ENCODE data around the gene COMT. TPM values are rescaled to one million over a fixed set of nuclear protein-coding genes. Genes with fewer than 3 reads are reported as not detected.

Gene COMT
- total and polyA plus RNA-seq, 9 of the 15 experiments (the other 6 are each of a cell fraction or from before 2014, with no cell fraction given): 12.5 to 351 (median 155) TPM

DNA sequence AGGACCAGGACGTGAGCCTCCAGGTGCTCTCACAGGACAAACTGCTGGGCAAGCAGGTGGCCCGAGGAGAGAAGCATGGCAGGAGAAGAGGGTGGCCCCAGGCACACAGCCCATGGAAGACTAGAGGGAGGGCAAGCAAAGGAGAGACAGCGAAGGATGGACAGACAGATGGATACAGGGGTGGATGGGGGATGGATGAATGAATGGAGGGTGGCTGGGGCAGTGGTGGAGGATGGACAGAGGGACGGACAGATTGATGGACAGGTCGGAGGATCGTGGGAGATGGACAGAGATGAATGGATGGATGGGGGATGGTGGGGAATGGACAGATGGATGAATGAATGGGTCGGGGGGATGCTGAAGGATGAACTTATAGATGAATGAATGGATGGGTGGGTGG is 52.4 kb downstream of the COMT start (continued):
- TF ChIP-seq ZBTB7A (IDR thresholded peaks at IDR 0.05; ENCODE audit: borderline replicate concordance, control insufficient read depth, low read depth, low read length) (no peak), HOXB6 (CRISPR knock-in tag; IDR thresholded peaks at IDR 0.05; ENCODE audit: borderline replicate concordance) (peak; percentile 32; the same call in 1 of the 2 replicates), RBM17 (IDR thresholded peaks at IDR 0.05; ENCODE audit: borderline replicate concordance, low read depth, low read length) (no peak), MBD2 (IDR thresholded peaks at IDR 0.05; ENCODE audit: borderline replicate concordance, low read depth) (no peak), ZNF696 (CRISPR knock-in tag; conservative IDR thresholded peaks at IDR 0.05) (no peak), POLR3G (IDR thresholded peaks at IDR 0.05; ENCODE audit: extremely low read depth, insufficient read length, insufficient replicate concordance) (no peak), SUPT5H (IDR thresholded peaks at IDR 0.05) (0 out of 2 replicates have a peak, but pooled peaks have one; percentile 30)
- TF ChIP-seq, protein P1, sequence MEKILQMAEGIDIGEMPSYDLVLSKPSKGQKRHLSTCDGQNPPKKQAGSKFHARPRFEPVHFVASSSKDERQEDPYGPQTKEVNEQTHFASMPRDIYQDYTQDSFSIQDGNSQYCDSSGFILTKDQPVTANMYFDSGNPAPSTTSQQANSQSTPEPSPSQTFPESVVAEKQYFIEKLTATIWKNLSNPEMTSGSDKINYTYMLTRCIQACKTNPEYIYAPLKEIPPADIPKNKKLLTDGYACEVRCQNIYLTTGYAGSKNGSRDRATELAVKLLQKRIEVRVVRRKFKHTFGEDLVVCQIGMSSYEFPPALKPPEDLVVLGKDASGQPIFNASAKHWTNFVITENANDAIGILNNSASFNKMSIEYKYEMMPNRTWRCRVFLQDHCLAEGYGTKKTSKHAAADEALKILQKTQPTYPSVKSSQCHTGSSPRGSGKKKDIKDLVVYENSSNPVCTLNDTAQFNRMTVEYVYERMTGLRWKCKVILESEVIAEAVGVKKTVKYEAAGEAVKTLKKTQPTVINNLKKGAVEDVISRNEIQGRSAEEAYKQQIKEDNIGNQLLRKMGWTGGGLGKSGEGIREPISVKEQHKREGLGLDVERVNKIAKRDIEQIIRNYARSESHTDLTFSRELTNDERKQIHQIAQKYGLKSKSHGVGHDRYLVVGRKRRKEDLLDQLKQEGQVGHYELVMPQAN (IDR thresholded peaks at IDR 0.05; ENCODE audit: borderline replicate concordance): 0 out of 2 replicates have a peak, but pooled peaks have one; percentile 50
- TF ChIP-seq, protein P2, sequence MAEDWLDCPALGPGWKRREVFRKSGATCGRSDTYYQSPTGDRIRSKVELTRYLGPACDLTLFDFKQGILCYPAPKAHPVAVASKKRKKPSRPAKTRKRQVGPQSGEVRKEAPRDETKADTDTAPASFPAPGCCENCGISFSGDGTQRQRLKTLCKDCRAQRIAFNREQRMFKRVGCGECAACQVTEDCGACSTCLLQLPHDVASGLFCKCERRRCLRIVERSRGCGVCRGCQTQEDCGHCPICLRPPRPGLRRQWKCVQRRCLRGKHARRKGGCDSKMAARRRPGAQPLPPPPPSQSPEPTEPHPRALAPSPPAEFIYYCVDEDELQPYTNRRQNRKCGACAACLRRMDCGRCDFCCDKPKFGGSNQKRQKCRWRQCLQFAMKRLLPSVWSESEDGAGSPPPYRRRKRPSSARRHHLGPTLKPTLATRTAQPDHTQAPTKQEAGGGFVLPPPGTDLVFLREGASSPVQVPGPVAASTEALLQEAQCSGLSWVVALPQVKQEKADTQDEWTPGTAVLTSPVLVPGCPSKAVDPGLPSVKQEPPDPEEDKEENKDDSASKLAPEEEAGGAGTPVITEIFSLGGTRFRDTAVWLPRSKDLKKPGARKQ (CRISPR knock-in tag; IDR thresholded peaks at IDR 0.05): no peak
- TF ChIP-seq, protein P3, sequence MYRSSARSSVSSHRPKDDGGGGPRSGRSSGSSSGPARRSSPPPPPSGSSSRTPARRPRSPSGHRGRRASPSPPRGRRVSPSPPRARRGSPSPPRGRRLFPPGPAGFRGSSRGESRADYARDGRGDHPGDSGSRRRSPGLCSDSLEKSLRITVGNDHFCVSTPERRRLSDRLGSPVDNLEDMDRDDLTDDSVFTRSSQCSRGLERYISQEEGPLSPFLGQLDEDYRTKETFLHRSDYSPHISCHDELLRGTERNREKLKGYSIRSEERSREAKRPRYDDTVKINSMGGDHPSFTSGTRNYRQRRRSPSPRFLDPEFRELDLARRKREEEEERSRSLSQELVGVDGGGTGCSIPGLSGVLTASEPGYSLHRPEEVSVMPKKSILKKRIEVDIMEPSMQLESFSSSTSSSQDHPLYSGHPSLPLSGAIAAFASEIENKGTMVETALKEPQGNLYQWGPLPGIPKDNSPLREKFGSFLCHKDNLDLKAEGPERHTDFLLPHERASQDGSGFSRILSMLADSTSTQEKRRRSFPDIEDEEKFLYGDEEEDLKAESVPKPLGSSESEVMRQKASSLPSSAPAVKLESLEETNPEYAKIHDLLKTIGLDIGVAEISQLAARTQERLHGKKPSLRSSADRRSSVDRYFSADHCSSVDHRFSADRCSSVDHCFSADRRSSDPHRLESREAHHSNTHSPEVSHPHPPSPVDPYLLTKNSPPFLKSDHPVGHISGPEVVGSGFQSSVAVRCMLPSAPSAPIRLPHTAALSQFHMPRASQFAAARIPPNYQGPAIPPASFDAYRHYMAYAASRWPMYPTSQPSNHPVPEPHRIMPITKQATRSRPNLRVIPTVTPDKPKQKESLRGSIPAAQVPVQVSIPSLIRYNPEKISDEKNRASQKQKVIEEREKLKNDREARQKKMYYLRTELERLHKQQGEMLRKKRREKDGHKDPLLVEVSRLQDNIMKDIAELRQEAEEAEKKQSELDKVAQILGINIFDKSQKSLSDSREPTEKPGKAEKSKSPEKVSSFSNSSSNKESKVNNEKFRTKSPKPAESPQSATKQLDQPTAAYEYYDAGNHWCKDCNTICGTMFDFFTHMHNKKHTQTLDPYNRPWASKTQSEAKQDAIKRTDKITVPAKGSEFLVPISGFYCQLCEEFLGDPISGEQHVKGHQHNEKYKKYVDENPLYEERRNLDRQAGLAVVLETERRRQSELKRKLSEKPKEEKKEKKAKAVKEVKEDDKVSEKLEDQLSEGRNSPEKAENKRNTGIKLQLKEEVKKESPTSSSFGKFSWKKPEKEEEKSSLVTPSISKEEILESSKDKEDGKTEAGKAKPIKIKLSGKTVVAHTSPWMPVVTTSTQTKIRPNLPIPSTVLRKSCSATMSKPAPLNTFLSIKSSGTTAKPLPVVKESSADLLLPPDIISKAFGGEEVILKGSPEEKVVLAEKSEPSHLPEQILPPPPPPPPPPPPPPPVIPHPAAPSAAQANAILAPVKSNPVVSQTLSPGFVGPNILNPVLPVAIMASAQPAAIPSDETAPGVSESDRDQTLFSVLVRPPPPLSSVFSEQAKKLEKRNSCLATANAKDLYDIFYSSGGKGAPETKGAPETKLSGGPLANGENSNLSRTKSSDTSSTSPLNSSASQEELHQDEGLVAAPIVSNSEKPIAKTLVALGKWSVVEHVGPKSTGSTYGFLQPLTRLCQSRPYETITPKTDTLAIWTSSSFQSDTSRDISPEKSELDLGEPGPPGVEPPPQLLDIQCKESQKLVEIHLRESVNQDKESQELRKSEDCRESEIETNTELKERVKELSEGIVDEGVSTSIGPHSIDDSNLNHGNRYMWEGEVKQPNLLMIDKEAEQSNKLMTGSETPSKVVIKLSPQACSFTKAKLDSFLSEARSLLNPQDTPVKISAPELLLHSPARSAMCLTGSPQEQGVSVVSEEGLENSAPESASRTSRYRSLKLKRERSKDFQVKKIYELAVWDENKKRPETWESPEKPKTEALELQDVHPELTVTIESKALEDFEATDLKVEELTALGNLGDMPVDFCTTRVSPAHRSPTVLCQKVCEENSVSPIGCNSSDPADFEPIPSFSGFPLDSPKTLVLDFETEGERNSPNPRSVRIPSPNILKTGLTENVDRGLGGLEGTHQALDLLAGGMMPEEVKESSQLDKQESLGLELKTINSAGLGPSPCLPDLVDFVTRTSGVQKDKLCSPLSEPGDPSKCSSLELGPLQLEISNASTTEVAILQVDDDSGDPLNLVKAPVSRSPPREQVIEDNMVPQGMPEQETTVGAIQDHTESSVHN (IDR thresholded peaks at IDR 0.05; ENCODE audit: borderline replicate concordance in 1 of 2, low read depth in 1 of 2): no peak
- TF ChIP-seq, protein P4, sequence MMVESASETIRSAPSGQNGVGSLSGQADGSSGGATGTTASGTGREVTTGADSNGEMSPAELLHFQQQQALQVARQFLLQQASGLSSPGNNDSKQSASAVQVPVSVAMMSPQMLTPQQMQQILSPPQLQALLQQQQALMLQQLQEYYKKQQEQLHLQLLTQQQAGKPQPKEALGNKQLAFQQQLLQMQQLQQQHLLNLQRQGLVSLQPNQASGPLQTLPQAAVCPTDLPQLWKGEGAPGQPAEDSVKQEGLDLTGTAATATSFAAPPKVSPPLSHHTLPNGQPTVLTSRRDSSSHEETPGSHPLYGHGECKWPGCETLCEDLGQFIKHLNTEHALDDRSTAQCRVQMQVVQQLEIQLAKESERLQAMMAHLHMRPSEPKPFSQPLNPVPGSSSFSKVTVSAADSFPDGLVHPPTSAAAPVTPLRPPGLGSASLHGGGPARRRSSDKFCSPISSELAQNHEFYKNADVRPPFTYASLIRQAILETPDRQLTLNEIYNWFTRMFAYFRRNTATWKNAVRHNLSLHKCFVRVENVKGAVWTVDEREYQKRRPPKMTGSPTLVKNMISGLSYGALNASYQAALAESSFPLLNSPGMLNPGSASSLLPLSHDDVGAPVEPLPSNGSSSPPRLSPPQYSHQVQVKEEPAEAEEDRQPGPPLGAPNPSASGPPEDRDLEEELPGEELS (CRISPR knock-in tag; IDR thresholded peaks at IDR 0.05; ENCODE audit: borderline replicate concordance): no peak
- TF ChIP-seq, protein P5, sequence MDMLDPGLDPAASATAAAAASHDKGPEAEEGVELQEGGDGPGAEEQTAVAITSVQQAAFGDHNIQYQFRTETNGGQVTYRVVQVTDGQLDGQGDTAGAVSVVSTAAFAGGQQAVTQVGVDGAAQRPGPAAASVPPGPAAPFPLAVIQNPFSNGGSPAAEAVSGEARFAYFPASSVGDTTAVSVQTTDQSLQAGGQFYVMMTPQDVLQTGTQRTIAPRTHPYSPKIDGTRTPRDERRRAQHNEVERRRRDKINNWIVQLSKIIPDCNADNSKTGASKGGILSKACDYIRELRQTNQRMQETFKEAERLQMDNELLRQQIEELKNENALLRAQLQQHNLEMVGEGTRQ (CRISPR knock-in tag; IDR thresholded peaks at IDR 0.05): no peak
